GM23248 (cell line): Measurements from ENCODE around the gene SNX17. TPM values are rescaled to one million over a fixed set of nuclear protein-coding genes. Genes with fewer than 3 reads are reported as not detected.

Source experiments
- DNase-seq: peaks from one replicate; pipeline ENCODE4 v3.0.0-alpha.2; 2015
- H2AFZ ChIP-seq: fragments of 200-600 bp; sonication (generic); 2 replicates; pipeline ENCODE4 v1.6.1; 2016; ENCODE audit warnings: antibody characterized with exemption
- H3F3A ChIP-seq: fragments of 200-600 bp; sonication (generic); 2 replicates; pipeline ENCODE4 v1.6.1; 2016; ENCODE audit warnings: mild to moderate bottlenecking, antibody characterized with exemption, mixed run types; ENCODE audit not compliant: insufficient read depth
- H3K27ac ChIP-seq: fragments of 200-600 bp; sonication (generic); 2 replicates; pipeline ENCODE4 v1.5.1; 2016; ENCODE audit warnings: mild to moderate bottlenecking
- H3K27me3 ChIP-seq: fragments of 200-600 bp; sonication (generic); replicated peaks from 2 replicates; pipeline ENCODE4 v1.6.1; 2016; ENCODE audit warnings: mild to moderate bottlenecking; ENCODE audit not compliant: insufficient read depth
- H3K36me3 ChIP-seq: fragments of 200-600 bp; sonication (generic); 2 replicates; pipeline ENCODE4 v1.6.1; 2016; ENCODE audit warnings: low read depth, mild to moderate bottlenecking
- H3K4me1 ChIP-seq: fragments of 200-600 bp; sonication (generic); 2 replicates; pipeline ENCODE4 v1.6.1; 2016; ENCODE audit warnings: mild to moderate bottlenecking; ENCODE audit not compliant: insufficient read depth
- H3K4me2 ChIP-seq: fragments of 200-600 bp; sonication (generic); one replicate; pipeline ENCODE4 v1.6.1; 2016; ENCODE audit warnings: mild to moderate bottlenecking; ENCODE audit not compliant: unreplicated experiment
- H3K4me3 ChIP-seq: fragments of 200-600 bp; sonication (generic); 2 replicates; pipeline ENCODE4 v1.5.1; 2016; ENCODE audit warnings: mild to moderate bottlenecking
- H3K79me2 ChIP-seq: fragments of 200-600 bp; sonication (generic); 2 replicates; pipeline ENCODE4 v1.6.1; 2016; ENCODE audit warnings: mild to moderate bottlenecking; ENCODE audit not compliant: insufficient read depth
- H3K9ac ChIP-seq: fragments of 200-600 bp; sonication (generic); 2 replicates; pipeline ENCODE4 v1.6.1; 2016; ENCODE audit warnings: mild to moderate bottlenecking
- H3K9me2 ChIP-seq: fragments of 200-600 bp; sonication (generic); 2 replicates; pipeline ENCODE4 v1.6.1; 2016; ENCODE audit warnings: mixed run types, mild to moderate bottlenecking, moderate library complexity; ENCODE audit not compliant: insufficient read depth
- H3K9me3 ChIP-seq: fragments of 200-600 bp; sonication (generic); one replicate; pipeline ENCODE4 v1.6.1; 2017; ENCODE audit warnings: low read depth
- H4K20me1 ChIP-seq: fragments of 200-600 bp; sonication (generic); 2 replicates; pipeline ENCODE4 v1.6.0; 2016; ENCODE audit not compliant: insufficient read depth
- EZH2 ChIP-seq: fragments of 200-600 bp; sonication (generic); IDR thresholded peaks from 2 replicates; pipeline ENCODE4 v1.6.1; 2018; ENCODE audit warnings: antibody characterized with exemption, mild to moderate bottlenecking; ENCODE audit not compliant: insufficient read depth, poor library complexity, severe bottlenecking
- EZH2phosphoT487 ChIP-seq: fragments of 200-600 bp; sonication (generic); IDR thresholded peaks from 2 replicates; pipeline ENCODE4 v1.6.1; 2018; ENCODE audit warnings: antibody characterized with exemption, moderate library complexity, mild to moderate bottlenecking, low read depth; ENCODE audit not compliant: insufficient read depth
- WGBS, 2 experiments: methylation state at CpG; one replicate each; pipeline ENCODE4 v1.1.6; 2015 to 2017; ENCODE audit warnings: low lambda C conversion rate in 2 of 2, low coverage in 1 of 2; ENCODE audit errors: missing lambda C conversion rate in 2 of 2; 5-methylcytosine and 5-hydroxymethylcytosine counted together
- in situ Hi-C: fragments of 300-500 bp; cut with MboI; formaldehyde crosslinking; loops from 2 replicates; pipeline ENCODE4 v1.15.0; 2020
- polyA plus RNA-seq: library from polyadenylated mRNA; unstranded; fragments of >200 nt; fragmentation: Nextera tagmentation; extraction: Ambion mirVana; gene quantifications from 2 replicates; pipeline ENCODE4 v1.2.1, GENCODE V29; 2016
- total RNA-seq: library from RNA; depleted of rRNA; stranded (reverse); fragments of >200 nt; shearing (Covaris generic); gene quantifications from 2 replicates; pipeline ENCODE4 v1.2.3, GENCODE V29; 2014

Gene SNX17
- total and polyA plus RNA-seq, 2 experiments from 2014 or later = 173 to 193 TPM

GRCh38 chr2:27390822-27391679 lies 20.6 kb downstream of the SNX17 start:
- H3K36me3 ChIP-seq = peaks cover 7% of the 10 kb centered on the region; the same call in 1 of the 2 replicates
- H3K4me2 ChIP-seq = no peak overlapping the region
- H3K9me3 ChIP-seq = no peaks in the 10 kb centered on the region
- TF ChIP-seq EZH2phosphoT487 = no peak
- TF ChIP-seq EZH2 = no peak
- H3K4me3 ChIP-seq = no peak overlapping the region
- in situ Hi-C loops = no loop called here
- H3K79me2 ChIP-seq = peaks cover 100% of the 10 kb centered on the region
- H3K9me2 ChIP-seq = no peaks in the 10 kb centered on the region
- H3K9ac ChIP-seq = no peak overlapping the region
- H3K4me1 ChIP-seq = no peaks in the 10 kb centered on the region
- WGBS, 2 experiments = 95 to 99% methylated on average over 9 of the region's 9 CpGs
- no peaks in the 10 kb centered on the region for H4K20me1 ChIP-seq
- no peak for DNase-seq
- H3F3A ChIP-seq = no peaks in the 10 kb centered on the region
- H3K27ac ChIP-seq = no peak overlapping the region
- H2AFZ ChIP-seq = no peak overlapping the region
- no peaks in the 10 kb centered on the region for H3K27me3 ChIP-seq

GRCh38 chr2:27393225-27393624 lies 22.8 kb downstream of the SNX17 start:
- no peaks in the 10 kb centered on the region for H3K4me1 ChIP-seq
- H3K27me3 ChIP-seq = no peaks in the 10 kb centered on the region

GRCh38 chr2:27398962-27399361 lies 28.5 kb downstream of the SNX17 start:
- no peak overlapping the region for H3K9ac ChIP-seq
- in situ Hi-C loops = no loop called here

More at GRCh38 chr2:27393225-27393624, 22.8 kb downstream of the SNX17 start:
- no peaks in the 10 kb centered on the region for H3K9me2 ChIP-seq
- H3F3A ChIP-seq = no peaks in the 10 kb centered on the region
- in situ Hi-C loops = no loop called here
- WGBS, 2 experiments = 95 to 98% methylated on average over 28 to 33 of the region's 33 CpGs
- TF ChIP-seq EZH2phosphoT487 = no peak
- TF ChIP-seq EZH2 = no peak
- H3K9me3 ChIP-seq = no peaks in the 10 kb centered on the region
- no peak overlapping the region for H2AFZ ChIP-seq
- peaks cover 4% of the 10 kb centered on the region; the same call in 1 of the 2 replicates for H3K36me3 ChIP-seq
- no peak overlapping the region for H3K4me3 ChIP-seq
- H3K9ac ChIP-seq = no peak overlapping the region
- H3K4me2 ChIP-seq = no peak overlapping the region
- DNase-seq = no peak
- no peak overlapping the region for H3K27ac ChIP-seq
- no peaks in the 10 kb centered on the region for H4K20me1 ChIP-seq
- peaks cover 100% of the 10 kb centered on the region for H3K79me2 ChIP-seq

GRCh38 chr2:27400348-27401135 lies 30.1 kb downstream of the SNX17 start:
- Histone ChIP-seq H2AFZ (no peak overlapping the region), H4K20me1 (no peaks in the 10 kb centered on the region)
- in situ Hi-C loops = no loop called here

More at GRCh38 chr2:27398962-27399361, 28.5 kb downstream of the SNX17 start:
- no peak for DNase-seq
- Histone ChIP-seq H3F3A (no peaks in the 10 kb centered on the region), H3K9me2 (no peaks in the 10 kb centered on the region), H3K9me3 (no peaks in the 10 kb centered on the region), H3K79me2 (peaks cover 100% of the 10 kb centered on the region), H3K4me3 (no peak overlapping the region), H4K20me1 (no peaks in the 10 kb centered on the region), H3K27ac (no peak overlapping the region), H3K27me3 (no peaks in the 10 kb centered on the region), H3K4me2 (no peak overlapping the region), H2AFZ (no peak overlapping the region), H3K4me1 (no peaks in the 10 kb centered on the region), H3K36me3 (no peaks in the 10 kb centered on the region)
- WGBS, 2 experiments = 87 to 91% methylated on average over 5 of the region's 5 CpGs
- TF ChIP-seq EZH2 (no peak), EZH2phosphoT487 (no peak)

More at GRCh38 chr2:27400348-27401135, 30.1 kb downstream of the SNX17 start:
- DNase-seq = peak; percentile 23
- peak overlapping the region; percentile 1; the same call in 1 of the 2 replicates for H3K9ac ChIP-seq
- no peaks in the 10 kb centered on the region for H3F3A ChIP-seq
- H3K27ac ChIP-seq = no peak overlapping the region
- H3K4me1 ChIP-seq = no peaks in the 10 kb centered on the region
- H3K79me2 ChIP-seq = peaks cover 100% of the 10 kb centered on the region
- no peaks in the 10 kb centered on the region for H3K9me3 ChIP-seq
- no peaks in the 10 kb centered on the region for H3K27me3 ChIP-seq
- TF ChIP-seq EZH2phosphoT487 = no peak
- no peak for TF ChIP-seq EZH2
- H3K4me2 ChIP-seq = no peak overlapping the region
- no peaks in the 10 kb centered on the region for H3K9me2 ChIP-seq
- H3K36me3 ChIP-seq = no peaks in the 10 kb centered on the region
- H3K4me3 ChIP-seq = no peak overlapping the region
- 86 to 92% methylated on average over 2 of the region's 2 CpGs for WGBS, 2 experiments
